ENCODE results near the gene DENND6A.

DENND6A gene

GRCh38 chr3:57604971-57605370 lies 87.9 kb downstream of the DENND6A start:
- H3K27ac ChIP-seq: no peak overlapping the region; the same call in 1 of the 2 replicates

DNA sequence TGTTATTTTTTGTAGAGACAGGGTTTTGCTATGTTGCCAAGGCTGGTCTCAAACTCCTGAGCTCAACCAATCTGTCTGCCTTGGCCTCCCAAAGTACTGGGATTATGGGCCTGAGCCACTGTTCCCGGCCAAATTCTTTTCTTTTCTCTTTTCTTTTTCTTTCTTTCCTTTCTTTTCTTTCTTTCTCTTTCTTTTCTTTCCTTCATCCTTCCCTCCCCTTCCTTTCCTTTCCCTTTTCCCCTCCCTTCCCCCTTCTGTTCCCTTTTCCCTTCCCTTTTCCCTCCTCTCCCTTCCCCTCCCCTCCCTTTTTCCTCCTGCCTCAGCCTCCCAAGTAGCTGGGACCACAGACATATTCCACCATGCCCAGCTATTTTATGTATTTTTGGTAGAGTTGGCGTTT lies 92.7 kb downstream of the DENND6A start:
- no peak overlapping the region for H3K27ac ChIP-seq
- no peak for TF ChIP-seq ZFX (IDR thresholded peaks at IDR 0.05)
- no peak for TF ChIP-seq CTCF (conservative IDR thresholded peaks at IDR 0.05)

More at GRCh38 chr3:57604971-57605370, 87.9 kb downstream of the DENND6A start:
- no peak for TF ChIP-seq CTCF (conservative IDR thresholded peaks at IDR 0.05)
- no peak for TF ChIP-seq ZFX (IDR thresholded peaks at IDR 0.05)

- TF ChIP-seq CTCF (conservative IDR thresholded peaks at IDR 0.05): no peak
- TF ChIP-seq ZFX (IDR thresholded peaks at IDR 0.05): no peak
- H3K27ac ChIP-seq: peak overlapping the region; percentile 85
These were observed 94.0 kb downstream of the DENND6A start for GRCh38 chr3:57598765-57599360.

DNA sequence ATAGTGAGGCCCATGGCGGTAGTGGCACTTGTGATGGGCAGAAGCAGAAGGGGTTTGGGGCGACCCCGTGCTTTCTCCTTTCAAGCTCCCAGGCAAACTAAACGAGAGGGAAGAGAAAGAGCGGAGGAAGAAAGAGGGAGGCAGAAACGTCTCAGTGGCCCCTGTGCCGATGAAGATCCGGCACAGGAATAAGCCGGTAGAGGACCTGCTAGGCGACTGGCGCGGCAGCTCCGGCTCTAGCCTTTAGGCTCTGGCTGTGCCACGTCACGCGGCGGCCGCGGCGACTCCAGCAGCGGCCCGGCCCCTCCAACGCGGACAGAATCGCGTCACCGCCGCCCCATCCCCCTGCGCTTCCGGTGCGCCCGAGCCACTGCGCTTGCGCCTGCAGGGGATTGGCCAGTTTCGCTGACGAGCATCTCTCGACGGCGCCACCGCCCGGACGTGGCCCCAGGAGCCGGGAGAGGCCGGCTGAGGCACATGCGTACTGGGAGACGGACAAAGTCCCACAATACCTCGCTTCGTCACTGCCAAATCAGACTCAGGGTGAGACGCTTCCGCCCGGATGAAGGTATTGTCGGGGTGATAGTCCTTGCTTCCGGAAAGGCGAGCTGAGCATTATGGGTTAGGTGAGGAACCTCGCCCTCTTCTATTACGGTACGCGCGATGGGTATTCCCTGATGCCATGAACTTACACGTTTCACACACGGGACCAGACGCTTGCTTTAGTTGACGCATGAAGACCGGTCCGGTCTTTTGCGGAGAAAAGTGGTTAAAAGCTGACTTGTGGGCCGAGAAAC lies 95.6 kb downstream of the DENND6A start, which contains the start of gene ARF4:
TSS of gene ARF4 (minus strand) at position 218 of the 797 bp plus-strand sequence. CDS start at position 14, 204 bp downstream.
- TF ChIP-seq ZFX (IDR thresholded peaks at IDR 0.05) (peak; percentile 52), CTCF (conservative IDR thresholded peaks at IDR 0.05) (peak; percentile 33; the same call in 1 of the 2 replicates)
- H3K27ac ChIP-seq: peak within 1 kb of the TSS; percentile 85

- peak overlapping the region; percentile 85 for H3K27ac ChIP-seq
- no peak for TF ChIP-seq ZFX (IDR thresholded peaks at IDR 0.05)
- TF ChIP-seq CTCF (conservative IDR thresholded peaks at IDR 0.05): no peak
These were observed 96.3 kb downstream of the DENND6A start for GRCh38 chr3:57596495-57597126.

DNA sequence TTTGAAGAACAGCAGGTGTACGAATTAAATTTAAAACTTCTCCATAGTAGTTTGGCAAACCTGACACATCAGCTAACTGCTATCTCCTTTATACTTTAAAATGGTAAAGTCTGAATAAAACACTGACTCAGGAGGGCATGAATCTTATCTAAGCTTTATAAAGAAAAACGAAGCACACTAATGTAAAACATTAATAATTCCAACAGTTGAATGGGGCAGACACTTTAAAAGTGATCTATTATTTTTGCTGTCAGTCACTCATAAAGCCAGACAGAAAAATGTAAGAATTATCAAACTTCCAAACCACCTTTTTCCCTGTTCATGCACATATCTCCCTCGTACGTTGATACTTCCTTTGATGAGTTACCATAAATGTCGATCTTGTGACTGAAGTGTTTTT lies 98.3 kb downstream of the DENND6A start:
- TF ChIP-seq CTCF (conservative IDR thresholded peaks at IDR 0.05): no peak
- TF ChIP-seq ZFX (IDR thresholded peaks at IDR 0.05): no peak

GRCh38 chr3:57594144-57594543 lies 98.7 kb downstream of the DENND6A start:
- TF ChIP-seq CTCF (conservative IDR thresholded peaks at IDR 0.05) (no peak), ZFX (IDR thresholded peaks at IDR 0.05) (no peak)
- H3K27ac ChIP-seq: no peak overlapping the region

More for the DNA sequence above, 98.3 kb downstream of the DENND6A start:
- no peak overlapping the region for H3K27ac ChIP-seq
